ENCODE measurements around the gene CENPN.

Gene CENPN

GRCh38 chr16:81070979-81071378 is 64.0 kb downstream of the CENPN start:
- TF ChIP-seq ZNF274 (IDR thresholded peaks at IDR 0.05; ENCODE audit: low read depth, low read length) = no peak

GRCh38 chr16:81071805-81072204 is 64.8 kb downstream of the CENPN start:
- H3K4me3 ChIP-seq (ENCODE audit: low read length) = no peak overlapping the region
- TF ChIP-seq ZNF274 (IDR thresholded peaks at IDR 0.05; ENCODE audit: low read depth, low read length) = no peak

More at GRCh38 chr16:81070979-81071378, 64.0 kb downstream of the CENPN start:
- no peak overlapping the region for H3K4me3 ChIP-seq (ENCODE audit: low read length)

DNA sequence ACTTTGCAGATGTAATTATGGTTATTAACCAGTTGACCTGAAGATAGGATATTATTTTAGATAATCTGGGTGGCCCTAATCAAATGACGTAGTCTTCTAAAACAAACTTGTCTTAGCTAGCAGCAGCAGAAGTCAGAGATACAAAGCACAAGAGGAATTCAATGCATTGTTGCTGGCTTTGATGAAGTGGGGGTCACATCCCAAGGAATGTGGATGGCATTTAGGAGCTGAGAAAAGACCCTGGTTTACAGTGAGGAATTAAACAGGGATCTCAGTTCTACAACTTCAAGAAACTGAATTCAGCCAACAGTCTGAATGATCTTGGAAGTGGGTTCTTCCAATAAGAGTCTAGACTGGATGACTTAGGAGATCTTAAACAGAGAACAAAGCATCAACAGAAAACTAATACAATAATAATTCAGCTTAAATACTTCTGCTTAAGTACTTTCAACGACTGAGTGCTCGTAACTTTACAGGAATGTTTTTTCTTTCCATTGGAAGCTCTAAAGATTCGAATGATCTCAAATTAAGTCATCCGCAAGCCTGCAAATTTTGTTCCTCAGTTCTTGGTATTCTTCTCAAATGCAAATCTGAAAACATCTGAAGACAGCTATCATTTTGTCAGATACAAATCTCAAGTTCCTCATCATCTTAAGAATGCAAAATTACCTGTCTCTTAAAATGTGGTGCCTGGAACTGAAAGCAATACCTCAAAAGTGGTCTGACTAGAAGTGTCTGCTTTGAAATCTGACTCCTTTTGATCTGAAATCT is 66.7 kb downstream of the CENPN start:
- TF ChIP-seq ZNF274 (IDR thresholded peaks at IDR 0.05; ENCODE audit: low read depth, low read length) = no peak
- no peak overlapping the region for H3K4me3 ChIP-seq (ENCODE audit: low read length)

- peak overlapping the region; percentile 74 for H3K4me3 ChIP-seq (ENCODE audit: low read length)
- TF ChIP-seq ZNF274 (IDR thresholded peaks at IDR 0.05; ENCODE audit: low read depth, low read length) = no peak
Observed at GRCh38 chr16:81076566-81077075, 69.6 kb downstream of the CENPN start.

GRCh38 chr16:81077076-81077940 is 70.3 kb downstream of the CENPN start, which contains the start of gene C16orf46:
C16orf46 (minus strand) TSS chr16:81077238; CDS start chr16:81063955, 13,283 bp downstream.
- peak within 1 kb of the TSS; percentile 74 for H3K4me3 ChIP-seq (ENCODE audit: low read length)
- no peak for TF ChIP-seq ZNF274 (IDR thresholded peaks at IDR 0.05; ENCODE audit: low read depth, low read length)

- TF ChIP-seq ZNF274 (IDR thresholded peaks at IDR 0.05; ENCODE audit: low read depth, low read length) = no peak
- no peak overlapping the region for H3K4me3 ChIP-seq (ENCODE audit: low read length)
Observed at GRCh38 chr16:81080233-81080632, 73.2 kb downstream of the CENPN start.

DNA sequence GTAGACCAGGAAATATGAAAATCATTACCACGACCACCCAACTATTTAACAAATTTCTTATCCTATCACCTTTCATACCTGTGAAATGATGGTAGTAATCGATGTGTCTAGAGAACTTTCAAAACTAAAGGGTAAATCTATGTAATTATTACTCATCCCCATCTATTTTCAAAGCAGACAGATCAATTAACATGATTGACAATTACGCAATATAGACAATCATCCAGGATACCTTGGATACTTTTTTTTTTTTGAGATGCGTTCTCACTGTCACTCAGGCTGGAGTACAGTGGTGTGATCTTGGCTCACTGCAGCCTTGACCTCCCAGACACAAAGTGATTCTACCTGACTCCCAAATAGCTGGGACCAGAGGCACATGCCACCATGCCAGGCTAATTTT is 74.0 kb downstream of the CENPN start:
- no peak overlapping the region for H3K4me3 ChIP-seq (ENCODE audit: low read length)
- no peak for TF ChIP-seq ZNF274 (IDR thresholded peaks at IDR 0.05; ENCODE audit: low read depth, low read length)

Data from GM08714 (cell line).